T-helper 9 cell (primary cell): ENCODE data around the gene TJAP1.
"Not testable (repeated sequence)": the region's sequence is repeated elsewhere in the genome, so short reads cannot be mapped to it uniquely, and the experiment has no call there.

Experiments used
- DNase-seq: peaks from one replicate; pipeline ENCODE4 v3.0.0-alpha.2; 2020

TJAP1 gene

GRCh38 chr6:43506171-43506570 is 28.8 kb downstream of the TJAP1 start:
- DNase-seq: no peak

DNA sequence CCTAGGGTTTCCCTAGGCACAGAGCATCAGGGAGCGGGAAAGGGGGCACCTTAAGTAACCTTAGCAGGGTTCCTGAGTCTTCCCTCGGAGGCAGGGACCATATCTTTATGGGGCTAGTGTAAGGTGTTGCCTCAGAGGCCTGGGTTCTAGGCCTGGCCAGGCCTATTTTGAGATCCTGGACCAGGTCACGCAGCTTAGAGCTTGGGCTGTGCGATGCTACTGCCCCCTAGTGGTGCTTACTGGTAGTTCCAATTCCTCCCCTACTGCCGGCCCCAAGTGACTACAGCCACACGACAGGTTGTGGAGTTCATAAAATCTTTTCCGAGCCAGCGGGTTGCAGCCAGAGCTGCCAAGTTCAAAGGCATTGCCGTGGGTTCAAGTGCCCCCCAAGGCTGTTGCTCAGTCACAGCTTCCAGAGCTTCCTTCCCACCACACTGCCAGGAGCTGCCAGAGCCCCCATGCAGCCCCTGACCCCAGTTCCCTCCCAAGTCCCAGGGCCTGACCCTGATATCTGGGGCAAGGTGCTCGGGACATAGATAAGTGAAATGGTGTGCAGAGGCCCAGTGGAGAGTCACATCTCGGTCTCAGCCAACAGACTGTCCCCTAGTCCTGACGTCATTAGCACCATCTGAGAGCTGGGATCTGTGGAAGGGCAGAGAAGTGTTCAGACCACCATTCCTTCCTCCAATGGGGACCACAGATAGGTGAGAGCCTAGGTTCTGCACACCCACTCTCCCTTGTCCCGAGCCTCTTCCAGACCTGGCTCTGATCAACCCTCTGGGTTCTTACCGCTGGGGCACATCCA is 29.5 kb downstream of the TJAP1 start:
- DNase-seq: peak; percentile 73

DNA sequence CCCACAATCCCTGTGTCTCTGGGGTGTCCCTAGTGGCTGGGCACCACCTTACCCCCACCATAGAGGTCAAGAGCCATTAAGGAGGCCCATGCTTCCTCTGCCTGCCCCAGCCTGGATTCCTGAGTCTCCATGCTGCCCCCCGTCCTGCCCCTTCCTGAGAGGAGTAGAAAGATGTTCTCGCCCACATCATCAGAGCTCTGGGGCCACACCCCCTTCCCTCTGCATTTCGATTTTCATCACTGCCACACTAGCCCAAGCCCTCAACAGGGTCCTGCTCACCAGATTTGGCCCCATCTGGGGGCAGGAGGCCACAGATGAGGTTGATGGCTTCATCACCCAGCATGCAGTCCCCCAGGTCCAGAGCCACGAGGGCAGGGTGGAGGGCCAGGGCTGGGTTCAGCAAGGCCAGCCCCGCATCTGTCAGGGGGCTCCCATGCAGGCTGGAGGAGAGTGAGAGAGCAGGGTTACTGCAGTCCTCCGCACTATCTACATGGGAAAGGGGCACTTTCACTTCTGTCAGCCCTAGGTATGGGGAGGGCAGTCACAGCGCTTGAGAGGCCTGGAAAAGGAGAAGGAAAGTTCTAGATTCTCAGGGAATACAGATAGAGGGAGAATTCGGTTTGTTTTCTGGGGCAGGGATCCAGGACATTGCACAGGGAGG is 31.2 kb downstream of the TJAP1 start:
- DNase-seq: no peak

DNA sequence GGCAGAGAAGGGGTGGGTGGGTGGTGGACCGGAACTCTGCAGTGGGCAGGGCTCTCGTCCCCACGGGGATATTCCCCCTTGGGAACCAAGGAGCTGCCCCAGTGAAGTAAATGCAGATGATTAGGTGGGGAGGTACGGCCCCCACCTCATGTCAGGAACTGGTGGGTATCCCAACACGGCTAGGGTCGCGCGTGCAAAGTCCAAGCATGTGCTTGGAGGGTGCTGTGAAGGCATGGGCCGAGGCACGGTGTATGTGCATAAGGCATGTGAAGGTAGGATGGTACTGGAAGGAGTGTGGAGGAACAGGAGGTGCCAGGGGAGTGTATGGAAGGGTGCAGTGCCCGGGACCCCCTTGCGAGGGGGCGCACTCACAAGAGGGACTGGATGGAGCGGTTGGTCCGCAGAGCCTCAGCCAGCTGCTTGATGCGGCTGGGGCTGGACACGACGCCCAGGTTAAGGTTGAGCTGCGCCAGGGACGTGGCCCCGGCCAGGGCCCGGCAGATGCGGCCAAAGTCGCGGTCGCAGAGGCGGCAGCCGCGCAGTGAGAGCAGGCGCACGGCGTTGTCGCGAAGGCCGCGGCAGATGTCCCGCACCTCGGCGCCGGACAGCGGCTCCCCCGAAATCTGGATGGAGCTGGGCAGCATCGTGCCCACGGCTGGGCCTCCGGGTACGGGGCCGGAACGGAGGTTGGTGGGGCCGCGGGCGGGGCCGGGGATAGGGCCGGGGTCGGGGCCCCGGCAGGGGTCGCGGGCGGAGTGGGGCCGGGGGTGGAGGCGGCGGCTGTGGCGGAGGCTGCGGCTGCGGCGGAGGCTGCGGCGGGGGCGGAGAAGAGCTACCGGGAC is 32.0 kb downstream of the TJAP1 start:
- DNase-seq: no peak

DNA sequence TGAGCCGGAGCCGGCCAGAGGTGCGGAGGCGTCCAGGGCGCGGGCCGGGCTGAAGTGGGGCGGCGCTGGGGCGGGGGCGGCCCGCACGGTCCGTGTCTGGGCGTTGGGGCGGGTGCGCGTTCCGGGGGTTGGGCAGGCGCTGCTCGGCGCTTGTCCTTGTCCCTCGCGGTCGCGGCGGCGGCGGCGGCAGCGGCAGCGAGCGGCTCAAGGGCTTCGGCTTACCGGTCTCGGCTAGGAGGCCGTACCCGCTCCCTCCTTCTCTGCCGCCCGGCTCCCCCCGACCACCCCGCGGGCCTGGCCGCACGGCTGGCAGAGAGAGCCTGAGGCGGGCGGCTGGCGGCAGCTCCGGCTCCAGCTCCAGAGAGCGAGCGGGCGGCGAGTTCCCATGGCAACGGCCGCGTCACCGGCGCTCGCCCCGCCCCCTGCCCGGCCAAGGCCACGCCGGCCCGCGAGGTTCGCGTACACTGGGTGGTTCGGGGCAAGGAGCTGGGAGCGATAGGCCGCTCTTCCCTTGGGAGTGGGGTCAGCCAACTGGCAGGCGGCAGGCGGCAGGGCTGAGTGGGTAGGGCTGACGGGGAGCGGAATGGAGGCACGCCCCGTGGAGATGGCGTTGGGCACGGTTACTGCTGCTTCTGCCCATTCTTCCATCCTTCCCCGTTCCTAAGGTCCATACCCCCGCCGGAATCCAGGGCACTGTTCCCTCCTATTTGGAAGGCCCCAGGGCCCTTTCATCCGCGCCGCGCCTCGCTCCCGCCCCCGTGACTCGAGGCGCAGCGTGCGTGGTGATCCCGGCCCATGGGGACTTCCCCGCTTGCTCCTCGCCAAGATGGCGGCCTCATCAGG is 32.8 kb downstream of the TJAP1 start, which contains the start of gene LRRC73:
Gene LRRC73, minus strand, starts transcription at position 363 of the 843 bp plus-strand sequence. CDS start 561 bp downstream, outside the sequence.
- peak; percentile 74 for DNase-seq

GRCh38 chr6:43510827-43511163 is 33.4 kb downstream of the TJAP1 start:
- DNase-seq: no peak

DNA sequence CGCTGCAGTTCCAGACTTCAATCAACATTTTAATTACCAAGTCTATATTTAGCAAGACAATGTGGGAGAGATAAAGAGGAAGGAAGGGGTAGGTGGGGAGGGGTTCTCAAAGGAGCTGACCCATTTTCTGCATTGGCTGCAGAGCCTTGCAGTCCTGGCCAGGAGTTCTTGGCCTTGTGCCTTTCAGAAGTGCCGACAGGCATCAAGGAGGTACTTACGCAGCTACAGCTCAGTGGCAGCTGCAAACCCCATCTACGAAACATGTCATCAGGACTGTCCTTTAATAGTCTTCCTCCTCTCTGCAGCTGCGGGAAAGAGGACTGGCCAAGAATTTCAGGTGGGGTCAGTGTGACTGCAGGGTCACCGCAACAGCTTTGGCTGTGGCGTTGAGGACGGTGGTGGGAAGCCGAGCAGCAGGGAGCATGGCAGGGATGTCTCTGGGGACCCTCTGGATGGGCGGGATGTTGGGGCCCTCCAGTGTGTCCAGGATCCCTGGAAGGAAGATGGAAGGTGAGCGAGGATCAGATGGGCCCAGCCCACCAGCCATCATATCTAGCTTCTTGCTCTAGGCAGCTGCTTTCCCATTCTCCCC is 34.5 kb downstream of the TJAP1 start:
- no peak for DNase-seq

GRCh38 chr6:43515808-43516207 is 38.4 kb downstream of the TJAP1 start:
- DNase-seq: no peak

DNA sequence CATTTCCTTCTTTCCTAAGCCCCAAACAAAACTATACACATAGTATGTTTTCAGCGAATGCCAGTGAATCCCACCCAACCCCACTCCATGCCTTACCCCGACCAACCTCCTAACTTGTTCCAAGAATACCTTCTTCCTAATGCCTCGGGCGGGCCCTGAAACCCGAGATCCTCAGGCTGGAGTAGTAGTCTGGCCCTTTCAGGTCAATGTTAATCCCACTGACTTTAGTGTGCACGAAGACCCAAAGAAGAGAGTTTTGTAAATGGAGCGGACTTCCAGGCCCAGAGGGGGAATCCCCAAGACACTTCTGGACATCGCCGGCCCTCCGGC is 39.0 kb downstream of the TJAP1 start:
- DNase-seq: no peak

DNA sequence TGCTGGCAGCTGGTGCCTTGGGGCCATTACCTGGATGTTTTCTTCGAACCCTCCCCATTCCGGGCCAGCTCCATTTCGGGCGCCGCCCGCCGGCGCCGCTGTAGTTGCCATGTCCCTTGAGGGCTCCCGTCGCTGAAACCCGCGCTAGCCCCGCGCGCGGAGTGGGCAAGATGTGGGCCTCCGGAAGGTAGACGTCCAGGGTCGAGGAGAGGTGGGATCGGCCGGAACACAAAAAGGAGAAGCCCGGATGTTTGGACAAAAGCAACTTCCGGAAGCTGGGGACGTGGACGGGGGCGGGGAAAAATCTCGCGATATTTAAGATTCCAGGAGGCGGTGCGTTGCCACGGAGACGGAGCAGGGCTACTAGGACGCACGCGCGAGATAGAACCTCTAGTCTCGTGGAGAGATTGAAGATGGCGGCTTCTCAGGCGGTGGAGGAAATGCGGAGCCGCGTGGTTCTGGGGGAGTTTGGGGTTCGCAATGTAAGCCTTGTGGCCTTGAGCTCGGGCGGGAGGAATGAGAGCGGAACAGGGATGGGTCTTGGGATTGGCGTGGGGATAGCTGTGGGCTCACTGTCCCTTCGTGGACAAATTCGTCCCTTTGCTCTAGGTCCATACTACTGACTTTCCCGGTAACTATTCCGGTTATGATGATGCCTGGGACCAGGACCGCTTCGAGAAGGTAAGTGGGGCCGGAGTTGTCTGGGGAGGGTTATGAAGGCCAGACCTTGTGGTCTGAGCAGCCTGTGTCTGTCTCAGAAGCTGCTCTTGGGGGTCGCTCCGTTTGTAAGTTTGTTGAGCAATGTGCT is 39.5 kb downstream of the TJAP1 start, which contains the start of the genes POLR1C and YIPF3:
Gene POLR1C, plus strand, starts transcription at position 393 of the 808 bp plus-strand sequence. Its CDS starts 21 bp downstream, at position 414.
Gene YIPF3, minus strand, starts transcription at position 230 of the 808 bp plus-strand sequence. Its CDS starts 119 bp downstream, at position 111.
- peak; percentile 92 for DNase-seq

DNA sequence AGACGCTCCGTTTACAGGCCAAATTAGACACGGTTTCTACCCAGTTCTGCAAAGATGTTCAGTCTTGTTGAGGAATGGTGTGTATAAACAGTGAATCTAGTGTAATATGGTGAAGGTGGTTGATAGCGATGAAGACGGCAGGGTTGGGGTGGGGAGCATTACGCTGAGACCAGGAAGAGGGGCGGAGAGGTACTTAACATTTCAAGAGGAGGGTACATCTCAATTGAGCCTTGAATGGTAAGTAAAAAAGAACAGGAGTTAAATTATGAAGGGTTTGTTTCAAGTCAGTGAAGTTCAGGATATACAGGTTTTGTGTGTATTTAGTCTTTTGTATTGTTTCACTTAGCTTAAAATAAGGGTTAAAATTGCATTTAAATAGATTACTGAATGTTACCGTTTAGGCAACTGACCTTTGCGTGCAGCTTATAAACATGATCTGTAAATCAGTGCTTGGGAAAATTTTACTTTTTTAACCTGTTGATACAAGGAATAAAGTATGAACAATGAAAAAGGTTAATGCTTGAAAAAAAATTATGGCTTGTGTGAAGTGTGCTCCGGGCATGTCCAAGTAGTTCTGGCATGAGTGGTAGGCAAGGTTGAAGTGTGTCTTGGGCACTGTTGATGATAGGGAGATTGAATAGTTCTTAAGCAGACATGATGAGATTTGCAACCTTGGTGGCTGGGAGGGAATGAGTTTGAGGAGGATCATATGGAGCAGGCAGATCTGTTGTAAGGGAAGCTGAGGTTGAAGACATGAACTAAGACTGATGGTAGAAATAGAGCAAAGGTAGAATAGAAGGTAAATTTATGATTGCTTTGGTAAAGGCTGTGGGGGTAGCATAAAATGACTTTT is 40.4 kb downstream of the TJAP1 start:
- no peak for DNase-seq

DNA sequence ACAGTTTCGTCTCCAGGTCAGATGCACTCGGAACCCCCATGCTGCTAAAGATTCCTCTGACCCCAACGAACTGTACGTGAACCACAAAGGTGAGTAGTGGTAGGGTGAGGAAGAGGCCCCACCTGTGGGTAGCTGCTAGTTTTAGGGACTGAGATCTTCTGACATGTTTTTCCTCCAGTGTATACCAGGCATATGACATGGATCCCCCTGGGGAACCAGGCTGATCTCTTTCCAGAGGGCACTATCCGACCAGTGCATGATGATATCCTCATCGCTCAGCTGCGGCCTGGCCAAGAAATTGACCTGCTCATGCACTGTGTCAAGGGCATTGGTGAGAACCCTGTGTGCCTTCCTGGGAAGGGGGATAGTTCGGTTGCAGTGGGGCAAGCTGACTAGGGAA is 42.7 kb downstream of the TJAP1 start:
- no peak for DNase-seq

- DNase-seq: no peak
Measured at GRCh38 chr6:43521836-43522235, 44.5 kb downstream of the TJAP1 start.

DNA sequence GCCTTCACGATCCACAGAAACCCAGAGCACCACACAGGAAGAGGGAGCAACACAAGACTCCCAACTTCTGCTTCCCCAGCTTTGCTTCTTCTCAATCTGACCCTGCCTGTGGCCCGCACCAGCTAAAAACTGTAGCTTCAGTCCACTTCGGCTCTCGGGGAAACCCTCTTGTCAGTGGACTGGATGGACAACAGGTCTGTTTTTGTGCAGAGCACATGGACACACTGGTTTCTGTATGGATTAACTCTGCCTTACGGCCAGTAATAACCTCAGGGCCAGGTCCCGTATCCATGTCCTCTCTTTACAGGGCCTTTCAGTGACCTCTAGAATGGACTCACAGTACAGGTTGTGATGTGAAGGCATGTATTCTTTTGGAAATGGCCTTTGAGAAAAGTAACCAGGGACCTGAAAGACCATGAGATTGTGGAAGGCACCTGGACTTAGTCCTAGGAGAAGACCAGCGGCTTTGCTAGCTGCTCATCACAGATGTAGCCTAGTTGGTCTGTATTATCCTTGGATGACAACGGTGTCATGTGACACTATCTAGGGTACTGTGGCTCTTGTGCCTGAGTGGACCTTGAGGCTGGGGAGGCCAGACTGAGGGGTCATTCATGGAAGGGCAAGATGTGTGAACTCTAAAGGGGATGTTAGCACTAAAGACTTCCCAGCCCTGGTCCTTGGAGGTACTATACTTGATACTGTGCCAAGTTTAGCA is 45.3 kb downstream of the TJAP1 start:
- no peak for DNase-seq

GRCh38 chr6:43523284-43523683 is 45.9 kb downstream of the TJAP1 start:
- no peak for DNase-seq

DNA sequence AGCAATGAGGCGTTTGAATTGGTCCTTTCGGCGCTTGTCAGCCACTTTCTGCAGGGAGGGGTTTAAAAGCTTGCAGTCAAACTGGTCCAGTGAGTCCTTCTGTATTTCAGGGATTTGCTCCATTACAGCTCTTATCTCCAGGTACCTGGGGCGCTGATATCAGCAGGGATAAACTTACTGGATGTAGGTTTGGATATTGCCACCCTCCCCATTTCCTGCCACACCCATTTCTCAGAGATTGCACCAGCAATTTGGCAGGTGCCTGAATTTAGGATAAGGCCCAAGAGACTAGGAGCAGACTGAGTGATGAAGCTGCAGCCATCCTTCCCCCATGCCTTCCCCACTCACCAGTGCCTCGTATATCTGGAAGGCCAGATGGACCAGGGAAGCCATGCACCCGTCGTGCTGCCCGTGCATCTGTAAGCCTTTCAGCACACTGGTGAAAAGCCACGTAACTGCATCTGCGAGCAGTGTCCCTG is 47.2 kb downstream of the TJAP1 start:
- no peak for DNase-seq

GRCh38 chr6:43532201-43532600 is 54.8 kb downstream of the TJAP1 start:
- DNase-seq: no peak

DNA sequence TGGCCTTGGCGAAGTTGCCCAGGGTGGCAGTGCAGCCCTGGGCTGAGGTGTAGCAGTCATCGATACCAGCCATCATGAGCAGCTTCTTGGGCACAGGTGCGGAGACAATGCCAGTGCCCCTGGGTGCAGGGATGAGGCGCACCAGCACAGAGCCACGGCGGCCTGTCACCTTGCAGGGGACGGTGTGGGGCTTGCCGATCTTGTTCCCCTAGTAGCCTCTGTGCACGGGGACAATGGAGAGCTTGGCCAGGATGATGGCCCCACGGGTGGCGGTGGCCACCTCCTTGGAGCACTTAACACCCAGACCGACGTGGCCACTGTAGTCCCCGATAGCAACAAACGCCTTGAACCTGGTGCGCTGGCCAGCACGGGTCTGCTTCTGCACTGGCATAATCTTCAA is 61.6 kb downstream of the TJAP1 start:
- not testable (repeated sequence) for DNase-seq

DNA sequence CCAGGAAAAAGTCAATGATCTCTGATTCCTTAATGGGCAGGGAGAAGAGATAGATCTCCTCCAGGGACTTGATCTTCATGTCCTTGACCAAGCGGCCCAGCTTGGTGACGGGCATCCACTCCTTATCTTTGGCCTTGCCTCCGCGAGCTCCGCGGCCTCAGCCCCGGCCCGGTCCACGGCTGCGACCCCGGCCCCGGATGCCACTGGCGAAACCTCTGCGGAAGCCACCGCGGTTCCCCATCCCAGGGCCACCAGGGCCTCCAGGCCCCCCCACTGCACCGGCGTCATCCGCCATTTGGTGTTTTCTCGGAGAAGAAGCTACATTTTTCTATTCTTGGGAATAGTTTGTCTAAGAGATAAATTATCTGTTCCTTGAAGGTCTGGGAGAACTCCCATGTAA is 62.0 kb downstream of the TJAP1 start:
- not testable (repeated sequence) for DNase-seq
